HepG2 (cell line): Measurements from ENCODE around the gene ST6GALNAC4. TPM values are rescaled to one million over a fixed set of nuclear protein-coding genes. Genes with fewer than 3 reads are reported as not detected.

Experiments used
- GRHL1 ChIP-seq: sonication (generic); formaldehyde crosslinking; conservative IDR thresholded peaks from 2 replicates; pipeline ENCODE4 v1.8.0; 2022; ENCODE audit warnings: missing genetic modification reagents
- HNRNPUL1 ChIP-seq: fragments of 200-400 bp; formaldehyde crosslinking; IDR thresholded peaks from 2 replicates; pipeline ENCODE4 v1.6.1; 2017; ENCODE audit warnings: low read depth, mild to moderate bottlenecking, low read length, moderate library complexity
- LBX2 ChIP-seq: sonication (generic); formaldehyde crosslinking; IDR thresholded peaks from 2 replicates; pipeline ENCODE4 v1.5.0; 2020; ENCODE audit warnings: missing genetic modification reagents, mild to moderate bottlenecking, borderline replicate concordance
- TEF ChIP-seq: sonication (generic); formaldehyde crosslinking; IDR thresholded peaks from 2 replicates; pipeline ENCODE4 v1.5.0; 2020; ENCODE audit warnings: missing genetic modification reagents
- ZBTB14 ChIP-seq: sonication (generic); formaldehyde crosslinking; IDR thresholded peaks from 2 replicates; pipeline ENCODE4 v1.4.0; 2020; ENCODE audit warnings: missing genetic modification reagents
- ZNF44 ChIP-seq: sonication (generic); formaldehyde crosslinking; IDR thresholded peaks from 2 replicates; pipeline ENCODE4 v1.5.1; 2020; ENCODE audit warnings: mild to moderate bottlenecking, missing genetic modification reagents
- ZNF710 ChIP-seq: sonication (generic); formaldehyde crosslinking; IDR thresholded peaks from 2 replicates; pipeline ENCODE4 v1.5.0; 2020; ENCODE audit warnings: mild to moderate bottlenecking, missing genetic modification reagents, borderline replicate concordance
- ZNF879 ChIP-seq: sonication (generic); formaldehyde crosslinking; IDR thresholded peaks from 2 replicates; pipeline ENCODE4 v1.8.1; 2023; ENCODE audit warnings: missing genetic modification reagents
- polyA plus RNA-seq, 8 experiments: library from polyadenylated mRNA; depleted of rRNA in 3 of 8; stranded (reverse) in 7 of 8; unstranded in 1 of 8; fragments of >200 nt; fragmentation: Illumina TruSeq in 4 of 8; extraction: Trizol in 4 of 8; gene quantifications; 2 replicates each; pipeline versions ENCODE4 v1.2.1 to v1.2.3, GENCODE V29; 2011 to 2016; ENCODE audit warnings: low read depth in 4 of 8, missing spikeins in 1 of 8, mixed read lengths in 1 of 8; ENCODE audit not compliant: insufficient read depth in 1 of 8
- total RNA-seq, 5 experiments: library from RNA; depleted of rRNA; stranded (reverse); fragments of >200 nt; fragmentation: Illumina TruSeq; extraction: Trizol; gene quantifications; 2 replicates each; pipeline ENCODE4 v1.2.3, GENCODE V29; 2016; ENCODE audit warnings: low read depth in 1 of 5

Gene ST6GALNAC4
- total and polyA plus RNA-seq, 2 of the 13 experiments (the other 11 are each of a cell fraction or from before 2014, with no cell fraction given), result 18.8 to 27.7 TPM

- TF ChIP-seq ZNF44 (CRISPR knock-in tag) (no peak), ZNF710 (no peak), GRHL1 (CRISPR knock-in tag) (no peak), ZBTB14 (CRISPR knock-in tag) (no peak), HNRNPUL1 (no peak), TEF (CRISPR knock-in tag) (no peak), ZNF879 (CRISPR knock-in tag) (no peak), LBX2 (CRISPR knock-in tag) (no peak)
These were observed 44.3 kb upstream of the ST6GALNAC4 start (continued) for GRCh38 chr9:127961155-127961490.
